Neural cell (in vitro differentiated cells): ENCODE results near the gene PCGF3. TPM values are rescaled to one million over a fixed set of nuclear protein-coding genes. Genes with fewer than 3 reads are reported as not detected.

ENCODE experiments used
- H2AFZ ChIP-seq: fragments of 200-600, 300-800 bp; sonication (generic), shearing (Covaris generic); 2 replicates; pipeline ENCODE4 v1.6.0; 2014; ENCODE audit warnings: low read depth, mild to moderate bottlenecking, antibody characterized with exemption, low read length, moderate library complexity
- H3F3A ChIP-seq: fragments of 200-600 bp; shearing (Covaris generic); 2 replicates; pipeline ENCODE4 v1.6.1; 2016; ENCODE audit warnings: mild to moderate bottlenecking, moderate library complexity, mixed read lengths, antibody characterized with exemption, low read length; ENCODE audit not compliant: insufficient read depth, poor library complexity, severe bottlenecking
- H3K27ac ChIP-seq: fragments of 200-600, 300-800 bp; sonication (generic), shearing (Covaris generic); 2 replicates; pipeline ENCODE4 v1.5.1; 2014; ENCODE audit warnings: mild to moderate bottlenecking, low read length, moderate library complexity
- H3K27me3 ChIP-seq: fragments of 300-800, 200-600 bp; sonication (generic), shearing (Covaris generic); 2 replicates; pipeline ENCODE4 v1.6.0; 2014; ENCODE audit warnings: mild to moderate bottlenecking, low read depth, low read length, moderate library complexity; ENCODE audit not compliant: insufficient read depth
- H3K36me3 ChIP-seq: fragments of 300-800, 200-600 bp; sonication (generic), shearing (Covaris generic); 2 replicates; pipeline ENCODE4 v1.5.1; 2014; ENCODE audit warnings: mild to moderate bottlenecking, antibody characterized with exemption, low read length, moderate library complexity; ENCODE audit not compliant: insufficient read depth
- H3K4me2 ChIP-seq: fragments of 300-800, 200-600 bp; sonication (generic), shearing (Covaris generic); 2 replicates; pipeline ENCODE4 v1.6.0; 2014; ENCODE audit warnings: mild to moderate bottlenecking, low read length
- H3K4me3 ChIP-seq: fragments of 300-800, 200-600 bp; sonication (generic), shearing (Covaris generic); 2 replicates; pipeline ENCODE4 v1.5.1; 2014; ENCODE audit warnings: mild to moderate bottlenecking, low read length, moderate library complexity
- H3K79me2 ChIP-seq: fragments of 200-600 bp; shearing (Covaris generic); replicated peaks from 2 replicates; pipeline ENCODE4 v1.6.0; 2014; ENCODE audit warnings: mild to moderate bottlenecking, low read length, moderate library complexity; ENCODE audit not compliant: insufficient read depth
- H3K9ac ChIP-seq: fragments of 300-800, 200-600 bp; sonication (generic), shearing (Covaris generic); 2 replicates; pipeline ENCODE4 v1.6.1; 2016; ENCODE audit warnings: mild to moderate bottlenecking, low read length, mixed read lengths
- H3K9me2 ChIP-seq: fragments of 200-600 bp; shearing (Covaris generic); 2 replicates; pipeline ENCODE4 v1.6.1; 2016; ENCODE audit warnings: mild to moderate bottlenecking, low read length, mixed read lengths; ENCODE audit not compliant: insufficient read depth
- H3K9me3 ChIP-seq: fragments of 200-600, 300-800 bp; sonication (generic), shearing (Covaris generic); 2 replicates; pipeline ENCODE4 v1.6.1; 2016; ENCODE audit warnings: mild to moderate bottlenecking, mixed run types, low read length, moderate library complexity, mixed read lengths
- H4K20me1 ChIP-seq: fragments of 200-600 bp; shearing (Covaris generic); 2 replicates; pipeline ENCODE4 v1.6.1; 2016; ENCODE audit warnings: mild to moderate bottlenecking, mixed run types; ENCODE audit not compliant: insufficient read depth
- CTCF ChIP-seq: fragments of 450-650 bp; IDR thresholded peaks from 2 replicates; pipeline ENCODE4 v1.5.1; 2014; ENCODE audit warnings: antibody characterized with exemption, mild to moderate bottlenecking, moderate library complexity; ENCODE audit not compliant: poor library complexity, severe bottlenecking
- EP300 ChIP-seq: fragments of 450-650 bp; conservative IDR thresholded peaks from 2 replicates; pipeline ENCODE4 v1.6.1; 2014; ENCODE audit warnings: antibody characterized with exemption, mild to moderate bottlenecking, moderate library complexity; ENCODE audit not compliant: poor library complexity, severe bottlenecking
- EZH2 ChIP-seq: fragments of 200-600, 300-800 bp; shearing (Covaris generic), sonication (generic); IDR thresholded peaks from 2 replicates; pipeline ENCODE4 v1.6.1; 2014; ENCODE audit warnings: antibody characterized with exemption, low read length, borderline replicate concordance, mild to moderate bottlenecking; ENCODE audit not compliant: insufficient read depth, poor library complexity, severe bottlenecking
- POLR2AphosphoS5 ChIP-seq: IDR thresholded peaks from 2 replicates; pipeline ENCODE4 v1.6.1; 2012
- RAD21 ChIP-seq: fragments of 450-650 bp; conservative IDR thresholded peaks from 2 replicates; pipeline ENCODE4 v1.6.1; 2014; ENCODE audit warnings: antibody characterized with exemption, mild to moderate bottlenecking, moderate library complexity
- REST ChIP-seq: IDR thresholded peaks from 2 replicates; pipeline ENCODE4 v1.6.1; 2012; ENCODE audit warnings: borderline replicate concordance
- SMC3 ChIP-seq: fragments of 450-650 bp; conservative IDR thresholded peaks from 2 replicates; pipeline ENCODE4 v1.6.1; 2014; ENCODE audit warnings: antibody characterized with exemption, mild to moderate bottlenecking, moderate library complexity; ENCODE audit not compliant: poor library complexity
- TAF1 ChIP-seq: IDR thresholded peaks from 2 replicates; pipeline ENCODE4 v1.6.1; 2012; ENCODE audit warnings: low read depth
- polyA plus RNA-seq: library from polyadenylated mRNA; depleted of rRNA; stranded (reverse); fragments of >200 nt; gene quantifications from 2 replicates; pipeline ENCODE4 v1.2.3, GENCODE V29; 2014

The PCGF3 gene
- polyA plus RNA-seq, 1 donor from 2014 or later = 117 TPM

GRCh38 chr4:688854-689681 lies 16.6 kb upstream of the PCGF3 start, which contains the start of gene SLC49A3:
SLC49A3 (minus strand) TSS chr4:689151; CDS start chr4:689127, 24 bp downstream.
- H3K79me2 ChIP-seq = no peaks in the 10 kb centered on the region
- H2AFZ ChIP-seq = no peak within 1 kb of the TSS
- no peaks in the 10 kb centered on the region for H3K36me3 ChIP-seq
- H3K9me3 ChIP-seq = no peaks in the 10 kb centered on the region
- H3K27ac ChIP-seq = no peak within 1 kb of the TSS
- H4K20me1 ChIP-seq = no peaks in the 10 kb centered on the region
- H3K9ac ChIP-seq = no peak within 1 kb of the TSS
- no peak within 1 kb of the TSS for H3K4me3 ChIP-seq
- no peaks in the 10 kb centered on the region for H3K9me2 ChIP-seq
- no peak within 1 kb of the TSS for H3K4me2 ChIP-seq
- H3K27me3 ChIP-seq = peaks cover 7% of the 10 kb centered on the region
- H3F3A ChIP-seq = no peaks in the 10 kb centered on the region
- TF ChIP-seq RAD21 = no peak
- no peak for TF ChIP-seq REST
- no peak for TF ChIP-seq POLR2AphosphoS5
- no peak for TF ChIP-seq CTCF

- peaks cover 7% of the 10 kb centered on the region for H3K27me3 ChIP-seq
- no peaks in the 10 kb centered on the region for H4K20me1 ChIP-seq
- H3F3A ChIP-seq = no peaks in the 10 kb centered on the region
- no peaks in the 10 kb centered on the region for H3K36me3 ChIP-seq
- no peaks in the 10 kb centered on the region for H3K9me3 ChIP-seq
- H3K9ac ChIP-seq = no peak overlapping the region
- H3K27ac ChIP-seq = no peak overlapping the region
- H2AFZ ChIP-seq = no peak overlapping the region
- H3K79me2 ChIP-seq = no peaks in the 10 kb centered on the region
- H3K4me2 ChIP-seq = no peak overlapping the region
- no peak overlapping the region for H3K4me3 ChIP-seq
- TF ChIP-seq EP300 (no peak), EZH2 (no peak), RAD21 (no peak), REST (no peak), TAF1 (no peak), SMC3 (no peak), POLR2AphosphoS5 (no peak)
- H3K9me2 ChIP-seq = no peaks in the 10 kb centered on the region
These were observed 15.9 kb upstream of the PCGF3 start for GRCh38 chr4:689723-690122.
